Tibial nerve (tissue), 4 donors: Measurements from ENCODE around the gene CCDC88A. TPM values are rescaled to one million over a fixed set of nuclear protein-coding genes. Genes with fewer than 3 reads are reported as not detected.
"Not testable (repeated sequence)": the region's sequence is repeated elsewhere in the genome, so short reads cannot be mapped to it uniquely, and the experiment has no call there.

Source experiments
- DNase-seq, 2 donors: peaks; one replicate each; pipeline ENCODE4 v3.0.0-alpha.2; 2019; ENCODE audit warnings: low spot score in 2 of 2
- H3K27ac ChIP-seq, 4 donors: fragments of 200-600 bp; sonication (generic) in 3 of 4; one replicate each; pipeline ENCODE4 v1.5.1; 2017 to 2019; ENCODE audit warnings: mild to moderate bottlenecking in 1 of 4
- H3K27me3 ChIP-seq, 2 donors: fragments of 200-600 bp; sonication (generic) in 1 of 2; one replicate each; pipeline versions ENCODE4 v1.5.1 to v1.6.0; 2017 to 2019
- H3K36me3 ChIP-seq, 3 donors: fragments of 200-600 bp; sonication (generic); one replicate each; pipeline ENCODE4 v1.5.1; 2018 to 2019
- H3K4me1 ChIP-seq, 4 donors: fragments of 200-600 bp; sonication (generic) in 3 of 4; one replicate each; pipeline ENCODE4 v1.5.1; 2017 to 2019
- H3K4me3 ChIP-seq, 4 donors: fragments of 200-600 bp; sonication (generic) in 3 of 4; one replicate each; pipeline ENCODE4 v1.5.1; 2017 to 2019; ENCODE audit warnings: mild to moderate bottlenecking in 1 of 4, moderate library complexity in 1 of 4
- H3K9me3 ChIP-seq, 4 donors: fragments of 200-600 bp; sonication (generic) in 3 of 4; one replicate each; pipeline ENCODE4 v1.5.1; 2017 to 2019
- EP300 ChIP-seq, 2 donors: sonication (generic); formaldehyde crosslinking; IDR thresholded peaks; one replicate each; pipeline ENCODE4 v1.6.1; 2017; ENCODE audit warnings: antibody characterized with exemption in 2 of 2, mild to moderate bottlenecking in 1 of 2
- POLR2A ChIP-seq, 2 donors: fragments of 450-650 bp; IDR thresholded peaks; one replicate each; pipeline ENCODE4 v1.6.1; 2017; ENCODE audit warnings: antibody characterized with exemption in 2 of 2, mild to moderate bottlenecking in 2 of 2, moderate library complexity in 2 of 2
- WGBS, 2 donors: methylation state at CpG; one replicate each; pipeline ENCODE4 v1.1.5; 2018; 5-methylcytosine and 5-hydroxymethylcytosine counted together
- total RNA-seq, 4 donors: library from RNA; depleted of rRNA; stranded (reverse); fragments of >200 nt; gene quantifications; one replicate each; pipeline ENCODE4 v1.1.0, GENCODE V29; 2016
- TF ChIP-seq, protein P1 (sequence below), 5 experiments: fragments of 200-600 bp in 3 of 5; fragments of 450-650 bp in 2 of 5; sonication (generic) in 3 of 5; IDR thresholded peaks; one replicate each; pipeline ENCODE4 v1.5.1; 2016 to 2019; ENCODE audit warnings: antibody characterized with exemption in 5 of 5, mild to moderate bottlenecking in 3 of 5, moderate library complexity in 2 of 5

CCDC88A gene
- total RNA-seq, 4 donors from 2014 or later, result 41.0 to 64.7 (median 57.5) TPM

DNA sequence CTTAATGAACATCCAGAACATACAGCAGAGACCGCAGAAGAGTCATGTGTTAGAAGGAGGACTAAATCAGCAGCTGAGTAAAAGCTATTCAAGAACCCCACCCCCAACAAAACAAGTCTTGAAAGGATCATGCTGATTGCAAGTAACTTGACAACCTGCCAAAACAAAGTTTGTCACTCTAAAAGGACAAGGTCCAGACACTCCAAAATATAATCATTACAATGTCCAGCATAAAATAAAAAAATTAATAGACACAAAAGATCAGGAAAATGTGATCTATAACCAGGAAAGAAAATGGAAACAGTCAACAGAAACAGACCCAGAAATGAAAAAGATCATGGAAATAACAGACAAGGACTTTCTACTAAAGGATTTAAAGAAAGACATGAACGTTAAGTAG is 28.5 kb downstream of the CCDC88A start:
- H3K27ac ChIP-seq, result no peak overlapping the region
- no peaks in the 10 kb centered on the region for H3K4me1 ChIP-seq
- DNase-seq, result no peak
- peaks cover 0 to 10% (median 0%) of the 10 kb centered on the region in 4 donors for H3K9me3 ChIP-seq
- no peaks in the 10 kb centered on the region for H3K36me3 ChIP-seq
- no peak overlapping the region for H3K4me3 ChIP-seq
- 88 to 90% methylated on average over 2 of the region's 2 CpGs for WGBS, 2 donors
- H3K27me3 ChIP-seq, result no peaks in the 10 kb centered on the region
- TF ChIP-seq POLR2A (IDR thresholded peaks at IDR 0.05), result no peak
- TF ChIP-seq EP300 (IDR thresholded peaks at IDR 0.05), result no peak
- TF ChIP-seq, protein P1, sequence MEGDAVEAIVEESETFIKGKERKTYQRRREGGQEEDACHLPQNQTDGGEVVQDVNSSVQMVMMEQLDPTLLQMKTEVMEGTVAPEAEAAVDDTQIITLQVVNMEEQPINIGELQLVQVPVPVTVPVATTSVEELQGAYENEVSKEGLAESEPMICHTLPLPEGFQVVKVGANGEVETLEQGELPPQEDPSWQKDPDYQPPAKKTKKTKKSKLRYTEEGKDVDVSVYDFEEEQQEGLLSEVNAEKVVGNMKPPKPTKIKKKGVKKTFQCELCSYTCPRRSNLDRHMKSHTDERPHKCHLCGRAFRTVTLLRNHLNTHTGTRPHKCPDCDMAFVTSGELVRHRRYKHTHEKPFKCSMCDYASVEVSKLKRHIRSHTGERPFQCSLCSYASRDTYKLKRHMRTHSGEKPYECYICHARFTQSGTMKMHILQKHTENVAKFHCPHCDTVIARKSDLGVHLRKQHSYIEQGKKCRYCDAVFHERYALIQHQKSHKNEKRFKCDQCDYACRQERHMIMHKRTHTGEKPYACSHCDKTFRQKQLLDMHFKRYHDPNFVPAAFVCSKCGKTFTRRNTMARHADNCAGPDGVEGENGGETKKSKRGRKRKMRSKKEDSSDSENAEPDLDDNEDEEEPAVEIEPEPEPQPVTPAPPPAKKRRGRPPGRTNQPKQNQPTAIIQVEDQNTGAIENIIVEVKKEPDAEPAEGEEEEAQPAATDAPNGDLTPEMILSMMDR (IDR thresholded peaks at IDR 0.05), result no peak

DNA sequence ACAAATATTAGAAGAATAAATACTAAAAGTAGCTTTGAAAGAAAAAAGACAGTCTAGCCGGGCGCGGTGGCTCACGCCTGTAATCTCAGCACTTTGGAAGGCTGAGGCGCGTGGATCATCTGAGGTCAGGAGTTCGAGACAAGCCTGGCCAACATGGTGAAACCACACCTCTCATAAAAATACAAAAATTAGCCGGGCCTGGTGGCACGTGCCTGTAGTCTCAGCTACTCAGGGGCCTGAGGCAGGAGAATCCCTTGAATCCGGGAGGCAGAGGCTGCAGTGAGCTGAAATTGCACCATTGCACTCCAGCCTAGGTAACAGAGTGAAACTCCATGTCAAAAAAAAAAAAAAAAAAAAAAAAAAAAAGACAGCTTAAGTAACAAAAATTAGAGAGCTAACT is 34.1 kb downstream of the CCDC88A start:
- 73 to 90% methylated on average over 10 of the region's 10 CpGs for WGBS, 2 donors
- not testable (repeated sequence) for H3K36me3 ChIP-seq, DNase-seq, H3K27me3 ChIP-seq, H3K27ac ChIP-seq, H3K4me3 ChIP-seq, H3K9me3 ChIP-seq, H3K4me1 ChIP-seq

- H3K27ac ChIP-seq, result no peak overlapping the region
- H3K27me3 ChIP-seq, result no peaks in the 10 kb centered on the region
- H3K4me3 ChIP-seq, result no peak overlapping the region
- H3K4me1 ChIP-seq, result no peaks in the 10 kb centered on the region
- no peaks in the 10 kb centered on the region for H3K36me3 ChIP-seq
- TF ChIP-seq POLR2A (IDR thresholded peaks at IDR 0.05) (no peak), EP300 (IDR thresholded peaks at IDR 0.05) (no peak)
- TF ChIP-seq, protein P1 (IDR thresholded peaks at IDR 0.05), result no peak
- WGBS, 2 donors, result 93 to 100% methylated on average over 4 of the region's 4 CpGs
- DNase-seq, result no peak
- H3K9me3 ChIP-seq, result no peaks in the 10 kb centered on the region
Measured at GRCh38 chr2:55384786-55385185, 34.9 kb downstream of the CCDC88A start.

DNA sequence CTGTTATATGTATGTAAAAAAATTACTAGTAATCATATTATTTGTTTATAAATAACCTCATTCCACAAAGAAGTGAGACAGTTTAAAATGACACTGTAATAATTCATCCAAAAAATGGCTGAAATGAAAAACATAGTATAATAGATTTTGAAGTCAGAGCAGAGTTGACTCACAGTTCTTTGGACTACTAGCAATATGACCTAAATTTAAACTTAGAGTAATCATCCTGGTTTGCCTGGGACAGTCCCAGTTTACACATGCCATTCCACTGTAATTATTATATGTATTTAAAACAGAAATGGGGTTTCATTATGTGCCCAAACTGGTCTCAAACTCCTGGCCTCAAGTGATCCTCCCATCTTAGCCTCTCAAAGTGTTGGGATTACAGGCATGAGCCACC is 48.3 kb downstream of the CCDC88A start:
- Histone ChIP-seq H3K9me3 (no peaks in the 10 kb centered on the region), H3K27ac (no peak overlapping the region), H3K36me3 (peaks cover 0 to 8% (median 0%) of the 10 kb centered on the region in 3 donors), H3K27me3 (no peaks in the 10 kb centered on the region), H3K4me1 (no peaks in the 10 kb centered on the region), H3K4me3 (no peak overlapping the region)
- TF ChIP-seq POLR2A (IDR thresholded peaks at IDR 0.05) (no peak), EP300 (IDR thresholded peaks at IDR 0.05) (no peak)
- TF ChIP-seq, protein P1 (IDR thresholded peaks at IDR 0.05), result no peak
- no peak for DNase-seq

DNA sequence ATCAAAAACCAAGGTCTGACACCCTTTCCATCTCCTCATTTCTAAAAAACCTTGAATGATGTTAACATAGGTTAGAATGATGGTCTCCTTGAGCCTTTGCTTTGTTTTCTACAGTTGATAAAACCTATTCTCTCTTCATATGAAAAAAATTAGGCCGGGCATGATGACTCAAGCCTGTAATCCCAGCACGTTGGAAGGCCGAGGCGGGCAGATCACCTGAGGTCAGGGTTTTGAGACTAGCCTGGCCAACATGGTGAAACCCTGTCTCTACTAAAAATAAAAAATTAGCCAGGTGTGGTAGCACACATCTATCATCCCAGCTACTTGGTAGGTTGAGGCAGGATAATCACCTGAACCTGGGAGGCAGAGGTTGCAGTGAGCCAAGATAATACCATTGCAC is 49.4 kb downstream of the CCDC88A start:
- no peaks in the 10 kb centered on the region for H3K27me3 ChIP-seq
- H3K9me3 ChIP-seq, result no peaks in the 10 kb centered on the region
- DNase-seq, result no peak
- no peak overlapping the region for H3K27ac ChIP-seq
- TF ChIP-seq, protein P1 (IDR thresholded peaks at IDR 0.05), result no peak
- H3K36me3 ChIP-seq, result peaks cover 0 to 8% (median 0%) of the 10 kb centered on the region in 3 donors
- WGBS, 2 donors, result 98 to 100% methylated on average over 4 of the region's 4 CpGs
- H3K4me3 ChIP-seq, result no peak overlapping the region
- peaks cover 0 to 6% (median 0%) of the 10 kb centered on the region in 4 donors for H3K4me1 ChIP-seq

DNA sequence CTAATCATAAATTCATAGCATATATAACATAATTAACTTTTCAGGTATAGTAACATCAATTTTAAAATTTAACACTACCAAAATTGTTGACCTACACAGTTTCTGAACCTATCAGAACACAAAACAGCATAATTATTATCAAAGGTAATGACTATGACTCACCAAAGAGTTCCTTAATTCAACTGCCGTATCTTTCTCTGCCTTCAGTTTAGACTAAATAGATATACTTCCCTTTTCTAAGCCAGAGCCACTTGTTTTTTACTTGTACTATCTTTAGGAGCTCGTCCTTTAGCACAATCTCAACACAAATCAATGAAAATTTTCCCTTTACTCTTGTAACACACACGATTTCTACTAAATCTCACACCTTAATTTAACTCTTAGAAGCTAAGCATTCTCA is 54.4 kb downstream of the CCDC88A start:
- WGBS, 2 donors, result 65 to 71% methylated on average over 3 of the region's 3 CpGs
- TF ChIP-seq, protein P1 (IDR thresholded peaks at IDR 0.05), result no peak
- TF ChIP-seq POLR2A (IDR thresholded peaks at IDR 0.05) (no peak), EP300 (IDR thresholded peaks at IDR 0.05) (no peak)
- Histone ChIP-seq H3K27ac (peak overlapping the region in 1 of 4 donors; percentile 20), H3K27me3 (peaks cover 0 to 9% of the 10 kb centered on the region in 2 donors), H3K36me3 (no peaks in the 10 kb centered on the region), H3K4me1 (peaks cover 0 to 28% (median 6%) of the 10 kb centered on the region in 4 donors), H3K4me3 (no peak overlapping the region), H3K9me3 (no peaks in the 10 kb centered on the region)
- no peak for DNase-seq
